Glutamatergic neuron (in vitro differentiated cells): Measurements from ENCODE around the gene VWA8. TPM values are rescaled to one million over a fixed set of nuclear protein-coding genes. Genes with fewer than 3 reads are reported as not detected.
"Not testable (repeated sequence)": the region's sequence is repeated elsewhere in the genome, so short reads cannot be mapped to it uniquely, and the experiment has no call there.

Experiments used
- DNase-seq: peaks from one replicate; pipeline ENCODE4 v3.0.0; 2022
- H3K27ac Mint-ChIP-seq: one replicate; pipeline ENCODE4 v1.8.0; 2020; ENCODE audit warnings: mild to moderate bottlenecking, mixed read lengths, inconsistent platforms; ENCODE audit not compliant: unreplicated experiment
- H3K27me3 Mint-ChIP-seq: one replicate; pipeline ENCODE4 v1.8.0; 2020; ENCODE audit warnings: mild to moderate bottlenecking, moderate library complexity, mixed read lengths, inconsistent platforms; ENCODE audit not compliant: unreplicated experiment
- H3K36me3 Mint-ChIP-seq: one replicate; pipeline ENCODE4 v1.8.0; 2020; ENCODE audit warnings: mild to moderate bottlenecking, mixed read lengths, inconsistent platforms; ENCODE audit not compliant: unreplicated experiment
- H3K4me1 Mint-ChIP-seq: one replicate; pipeline ENCODE4 v1.8.0; 2020; ENCODE audit warnings: mild to moderate bottlenecking, low read depth, mixed read lengths, inconsistent platforms; ENCODE audit not compliant: unreplicated experiment
- H3K4me3 Mint-ChIP-seq: one replicate; pipeline ENCODE4 v1.8.0; 2020; ENCODE audit warnings: mild to moderate bottlenecking, mixed read lengths, inconsistent platforms; ENCODE audit not compliant: unreplicated experiment
- H3K9me3 Mint-ChIP-seq: one replicate; pipeline ENCODE4 v1.8.0; 2020; ENCODE audit warnings: mild to moderate bottlenecking, moderate library complexity, mixed read lengths, inconsistent platforms; ENCODE audit not compliant: unreplicated experiment
- total RNA-seq: library from RNA; stranded (reverse); fragmentation: NEBNext Ultra II Directional; extraction: Animal tissue kit (Norgen Biotek cat#: 25700); gene quantifications from one replicate; pipeline ENCODE4 v1.2.1, GENCODE V29; 2021; ENCODE audit not compliant: unreplicated experiment
- TF ChIP-seq, protein P1 (sequence below): fragments of 200-600 bp; sonication (generic); IDR thresholded peaks from one replicate; pipeline ENCODE4 v1.5.0; 2021; ENCODE audit not compliant: partially characterized antibody, unreplicated experiment

Gene VWA8
- total RNA-seq, 1 donor from 2014 or later = 16.4 TPM

DNA sequence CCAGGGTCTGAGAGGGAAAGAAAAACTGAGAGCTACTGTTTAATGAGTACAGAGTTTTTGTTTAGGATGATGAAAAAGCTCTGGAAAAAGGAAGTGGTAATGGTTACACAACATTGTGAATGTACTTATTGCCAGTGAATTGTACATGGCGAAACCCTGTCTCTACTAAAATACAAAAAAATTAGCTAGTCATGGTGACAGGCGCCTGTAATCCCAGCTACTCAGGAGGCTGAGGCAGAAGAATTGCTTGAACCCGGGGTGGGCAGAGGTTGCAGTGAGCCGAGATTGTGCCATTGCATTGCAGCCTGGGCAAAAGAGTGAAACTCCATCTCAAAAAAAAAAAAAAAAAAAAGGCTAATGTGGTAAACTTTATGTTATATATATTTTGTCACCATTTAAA is 96.3 kb downstream of the VWA8 start:
- H3K4me3 Mint-ChIP-seq = no peak overlapping the region
- H3K27me3 Mint-ChIP-seq = no peaks in the 10 kb centered on the region
- H3K36me3 Mint-ChIP-seq = no peaks in the 10 kb centered on the region
- no peaks in the 10 kb centered on the region for H3K9me3 Mint-ChIP-seq
- no peak overlapping the region for H3K27ac Mint-ChIP-seq
- no peak for DNase-seq
- TF ChIP-seq, protein P1, sequence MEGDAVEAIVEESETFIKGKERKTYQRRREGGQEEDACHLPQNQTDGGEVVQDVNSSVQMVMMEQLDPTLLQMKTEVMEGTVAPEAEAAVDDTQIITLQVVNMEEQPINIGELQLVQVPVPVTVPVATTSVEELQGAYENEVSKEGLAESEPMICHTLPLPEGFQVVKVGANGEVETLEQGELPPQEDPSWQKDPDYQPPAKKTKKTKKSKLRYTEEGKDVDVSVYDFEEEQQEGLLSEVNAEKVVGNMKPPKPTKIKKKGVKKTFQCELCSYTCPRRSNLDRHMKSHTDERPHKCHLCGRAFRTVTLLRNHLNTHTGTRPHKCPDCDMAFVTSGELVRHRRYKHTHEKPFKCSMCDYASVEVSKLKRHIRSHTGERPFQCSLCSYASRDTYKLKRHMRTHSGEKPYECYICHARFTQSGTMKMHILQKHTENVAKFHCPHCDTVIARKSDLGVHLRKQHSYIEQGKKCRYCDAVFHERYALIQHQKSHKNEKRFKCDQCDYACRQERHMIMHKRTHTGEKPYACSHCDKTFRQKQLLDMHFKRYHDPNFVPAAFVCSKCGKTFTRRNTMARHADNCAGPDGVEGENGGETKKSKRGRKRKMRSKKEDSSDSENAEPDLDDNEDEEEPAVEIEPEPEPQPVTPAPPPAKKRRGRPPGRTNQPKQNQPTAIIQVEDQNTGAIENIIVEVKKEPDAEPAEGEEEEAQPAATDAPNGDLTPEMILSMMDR = no peak
- H3K4me1 Mint-ChIP-seq = no peaks in the 10 kb centered on the region

DNA sequence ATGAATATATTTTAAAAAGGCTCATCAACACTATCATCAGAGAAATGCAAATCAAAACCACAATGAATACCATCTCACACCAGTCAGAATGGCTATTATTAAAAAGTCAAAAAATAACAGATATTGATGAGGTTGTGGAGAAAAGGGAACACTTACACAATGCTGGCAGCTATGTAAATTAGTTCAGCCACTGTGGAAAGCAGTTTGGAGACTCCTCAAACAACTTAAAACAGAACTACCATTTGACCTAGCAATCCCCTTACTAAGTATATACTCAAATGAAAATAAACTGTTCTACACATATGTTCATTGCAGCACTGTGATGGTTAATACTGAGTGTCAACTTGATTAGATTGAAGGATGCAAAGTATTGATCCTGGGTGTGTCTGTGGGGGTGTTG is 98.2 kb downstream of the VWA8 start:
- H3K36me3 Mint-ChIP-seq, H3K27ac Mint-ChIP-seq, H3K9me3 Mint-ChIP-seq, DNase-seq, H3K4me3 Mint-ChIP-seq, H3K27me3 Mint-ChIP-seq, H3K4me1 Mint-ChIP-seq: not testable (repeated sequence)

- no peaks in the 10 kb centered on the region for H3K27me3 Mint-ChIP-seq
- no peaks in the 10 kb centered on the region for H3K9me3 Mint-ChIP-seq
- no peak for DNase-seq
- TF ChIP-seq, protein P1 = no peak
- no peak overlapping the region for H3K4me3 Mint-ChIP-seq
- H3K36me3 Mint-ChIP-seq = no peaks in the 10 kb centered on the region
- H3K4me1 Mint-ChIP-seq = no peaks in the 10 kb centered on the region
- no peak overlapping the region for H3K27ac Mint-ChIP-seq
Observed at GRCh38 chr13:41859565-41859964, 101.3 kb downstream of the VWA8 start.

DNA sequence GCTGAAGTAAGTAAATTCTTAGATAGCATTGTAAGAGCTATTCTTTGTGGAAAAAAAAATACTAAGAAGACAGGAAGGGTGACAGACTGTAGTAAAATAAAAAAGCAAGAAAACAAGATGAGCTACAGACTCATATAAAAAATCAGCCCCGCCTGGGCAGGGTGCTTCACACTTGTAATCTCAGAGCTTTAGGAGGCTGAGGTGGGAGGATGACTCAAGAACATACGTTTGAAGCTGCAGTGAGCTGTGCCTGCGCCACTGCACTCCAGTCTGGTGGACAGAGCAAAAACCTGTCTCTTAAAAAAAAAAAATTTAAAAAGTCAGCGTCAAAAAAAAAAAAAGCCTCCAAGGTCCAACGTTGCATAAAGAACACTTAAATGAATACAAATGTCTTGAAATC is 102.1 kb downstream of the VWA8 start:
- Mint-ChIP-seq H3K27ac (no peak overlapping the region), H3K4me3 (no peak overlapping the region), H3K4me1 (no peaks in the 10 kb centered on the region), H3K9me3 (no peaks in the 10 kb centered on the region), H3K27me3 (no peaks in the 10 kb centered on the region), H3K36me3 (no peaks in the 10 kb centered on the region)
- TF ChIP-seq, protein P1 = no peak
- no peak for DNase-seq

GRCh38 chr13:41854758-41855157 is 106.2 kb downstream of the VWA8 start:
- no peaks in the 10 kb centered on the region for H3K4me1 Mint-ChIP-seq
- peaks cover 3% of the 10 kb centered on the region for H3K9me3 Mint-ChIP-seq
- TF ChIP-seq, protein P1 = no peak
- no peaks in the 10 kb centered on the region for H3K36me3 Mint-ChIP-seq
- H3K27ac Mint-ChIP-seq = no peak overlapping the region
- H3K4me3 Mint-ChIP-seq = no peak overlapping the region
- no peak for DNase-seq
- no peaks in the 10 kb centered on the region for H3K27me3 Mint-ChIP-seq

DNA sequence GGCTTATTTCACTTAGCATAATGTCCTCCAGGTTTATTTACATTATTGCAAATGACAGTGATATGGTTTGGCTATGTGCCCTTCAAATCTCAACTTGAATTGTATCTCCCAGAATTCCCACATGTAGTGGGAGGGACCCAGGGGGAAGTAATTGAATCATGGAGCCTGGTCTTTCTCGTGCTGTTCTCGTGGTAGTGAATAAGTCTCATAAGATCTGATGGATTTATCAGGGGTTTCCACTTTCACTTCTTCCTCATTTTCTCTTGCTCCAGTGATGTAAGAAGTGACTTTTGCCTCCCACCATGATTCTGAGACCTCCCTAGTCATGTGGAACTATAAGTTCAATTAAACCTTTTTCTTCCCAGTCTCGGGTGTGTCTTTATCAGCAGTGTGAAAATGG is 109.6 kb downstream of the VWA8 start:
- TF ChIP-seq, protein P1 = no peak
- no peak for DNase-seq
- Mint-ChIP-seq H3K4me3 (no peak overlapping the region), H3K27me3 (no peaks in the 10 kb centered on the region), H3K9me3 (peaks cover 3% of the 10 kb centered on the region), H3K27ac (no peak overlapping the region), H3K4me1 (no peaks in the 10 kb centered on the region), H3K36me3 (no peaks in the 10 kb centered on the region)
